ENCODE results near the gene MEA1. TPM values are rescaled to one million over a fixed set of nuclear protein-coding genes. Genes with fewer than 3 reads are reported as not detected.

Gene MEA1
- total RNA-seq, 4 donors from 2014 or later: 25.0 to 33.5 (median 25.9) TPM

DNA sequence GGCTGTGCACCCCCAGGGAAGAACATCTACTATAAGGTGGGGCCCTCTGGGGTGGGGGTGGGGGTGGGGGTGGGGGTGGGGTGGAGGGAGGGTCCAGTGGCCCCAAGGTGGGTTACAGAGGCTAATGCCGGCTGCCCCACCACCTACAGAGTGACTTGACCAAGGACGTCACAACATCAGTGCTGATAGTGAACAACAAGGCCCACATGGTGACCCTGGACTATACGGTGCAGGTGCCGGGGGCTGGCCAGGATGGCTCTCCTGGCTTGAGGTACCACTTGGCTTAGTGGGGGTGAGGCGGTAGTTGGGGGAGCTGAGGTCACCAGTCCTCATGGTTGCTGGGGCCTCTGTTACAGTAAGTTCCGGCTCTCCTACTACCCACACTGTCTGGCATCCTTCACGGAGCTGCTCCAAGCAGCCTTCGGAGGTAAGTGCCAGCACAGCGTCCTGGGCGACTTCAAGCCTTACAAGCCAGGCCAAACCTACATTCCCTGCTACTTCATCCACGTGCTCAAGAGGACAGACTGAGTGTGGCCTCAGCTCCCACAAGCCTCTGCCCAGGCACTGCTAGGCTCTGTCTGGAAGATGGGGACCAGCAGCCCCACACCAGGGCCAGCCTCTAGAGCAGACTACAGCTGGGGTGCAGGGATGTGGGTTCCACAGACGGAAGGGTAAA is 50.4 kb downstream of the MEA1 start:
- H3K36me3 ChIP-seq: peaks cover 0 to 33% of the 10 kb centered on the region in 2 donors
- no peaks in the 10 kb centered on the region for H3K27me3 ChIP-seq
- ATAC-seq (no peak), DNase-seq (no peak)
- TF ChIP-seq POLR2A (IDR thresholded peaks at IDR 0.05): no peak
- no peak for TF ChIP-seq CTCF (IDR thresholded peaks at IDR 0.05 in 4 of 5, conservative IDR thresholded peaks at IDR 0.05 in 1 of 5)
- peaks cover 7 to 11% of the 10 kb centered on the region in 2 donors for H3K4me1 ChIP-seq
- H3K27ac ChIP-seq: no peak overlapping the region
- intact Hi-C loops (cut with DNase I; ENCODE audit: low total_unique reads): no loop called here
- no peaks in the 10 kb centered on the region for H3K9me3 ChIP-seq
- H3K4me3 ChIP-seq: no peak overlapping the region
- in situ Hi-C loops (cut with MboI; ENCODE audit: low sequenced_read_pairs in 4 of 4): no loop called here

DNA sequence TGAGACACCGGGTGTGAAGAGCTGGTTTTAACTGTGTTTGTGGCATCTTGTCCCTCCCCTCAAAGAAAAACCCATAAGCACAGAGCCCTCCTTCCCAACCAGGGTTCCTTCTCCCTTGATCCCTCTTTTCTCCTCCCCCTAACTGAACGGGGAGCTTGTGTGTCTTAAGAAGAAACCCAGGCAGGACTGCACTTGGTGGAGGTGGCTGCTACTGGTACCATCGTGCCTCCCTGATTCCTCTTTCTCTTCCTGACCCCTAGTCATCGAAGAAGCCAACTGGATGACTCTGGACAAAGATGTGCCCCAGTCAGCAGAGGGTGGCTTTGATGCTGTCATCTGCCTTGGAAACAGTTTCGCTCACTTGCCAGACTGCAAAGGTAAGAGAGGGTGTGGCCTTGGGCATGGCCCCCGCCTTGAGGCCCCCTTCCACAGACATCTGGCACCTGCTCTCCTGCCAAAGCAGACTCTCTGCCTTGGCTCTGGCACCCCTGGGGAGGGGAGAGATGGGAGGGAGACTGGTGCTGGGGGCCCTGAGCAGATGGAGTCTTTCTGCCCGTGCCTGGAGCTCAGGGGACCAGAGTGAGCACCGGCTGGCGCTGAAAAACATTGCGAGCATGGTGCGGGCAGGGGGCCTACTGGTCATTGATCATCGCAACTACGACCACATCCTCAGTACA is 51.1 kb downstream of the MEA1 start:
- ATAC-seq: no peak
- no peak for DNase-seq
- Histone ChIP-seq H3K36me3 (peaks cover 0 to 33% of the 10 kb centered on the region in 2 donors), H3K27ac (no peak overlapping the region), H3K9me3 (no peaks in the 10 kb centered on the region), H3K4me3 (no peak overlapping the region), H3K27me3 (no peaks in the 10 kb centered on the region), H3K4me1 (peaks cover 7 to 11% of the 10 kb centered on the region in 2 donors)
- intact Hi-C loops (cut with DNase I; ENCODE audit: low total_unique reads): no loop called here
- in situ Hi-C loops (cut with MboI; ENCODE audit: low sequenced_read_pairs in 4 of 4): no loop called here
- TF ChIP-seq CTCF (IDR thresholded peaks at IDR 0.05 in 4 of 5, conservative IDR thresholded peaks at IDR 0.05 in 1 of 5) (no peak), POLR2A (IDR thresholded peaks at IDR 0.05) (no peak)

DNA sequence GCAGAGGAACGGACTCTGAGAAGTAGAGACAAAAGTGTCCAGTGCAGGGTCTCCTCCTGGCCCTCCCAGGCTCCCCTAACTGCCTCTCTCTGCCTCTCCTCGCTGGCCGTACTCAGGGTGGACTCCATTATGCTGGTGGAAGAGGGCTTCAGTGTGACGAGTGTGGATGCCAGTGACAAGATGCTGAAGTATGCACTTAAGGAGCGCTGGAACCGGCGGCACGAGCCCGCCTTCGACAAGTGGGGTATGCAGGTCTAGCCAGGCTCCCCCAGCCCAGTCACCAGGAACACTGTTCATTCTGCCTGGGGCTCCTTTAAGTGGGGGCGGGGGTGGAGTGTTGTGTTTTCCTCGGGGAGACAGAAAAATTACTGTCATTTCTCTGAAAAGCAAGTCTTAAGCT is 51.6 kb downstream of the MEA1 start:
- peaks cover 0 to 33% of the 10 kb centered on the region in 2 donors for H3K36me3 ChIP-seq
- DNase-seq: no peak
- peaks cover 7 to 11% of the 10 kb centered on the region in 2 donors for H3K4me1 ChIP-seq
- intact Hi-C loops (cut with DNase I; ENCODE audit: low total_unique reads): no loop called here
- H3K9me3 ChIP-seq: no peaks in the 10 kb centered on the region
- TF ChIP-seq POLR2A (IDR thresholded peaks at IDR 0.05): no peak
- no peak for TF ChIP-seq CTCF (IDR thresholded peaks at IDR 0.05 in 4 of 5, conservative IDR thresholded peaks at IDR 0.05 in 1 of 5)
- ATAC-seq: no peak
- in situ Hi-C loops (cut with MboI; ENCODE audit: low sequenced_read_pairs in 4 of 4): no loop called here
- no peaks in the 10 kb centered on the region for H3K27me3 ChIP-seq
- no peak overlapping the region for H3K4me3 ChIP-seq
- no peak overlapping the region for H3K27ac ChIP-seq

Other genes starting within 250 kb of the MEA1 start
- gene BICRAL, start 231.9 kb downstream of the MEA1 start, total RNA-seq: 10 to 100 TPM in 2 of 4 donors, 1 to 10 TPM in 2; 7.9 to 10.2 (median 9.7) TPM
- 10 to 100 TPM; 59.6 to 87.1 (median 65.2) TPM for gene RPL7L1, start 134.3 kb downstream of the MEA1 start, total RNA-seq
- gene PTCRA, start 97.9 kb downstream of the MEA1 start, total RNA-seq: not detected
- 10 to 100 TPM in 2 of 4 donors, 1 to 10 TPM in 2; 7.1 to 13.5 (median 9.3) TPM for gene CNPY3, start 84.5 kb downstream of the MEA1 start, total RNA-seq
- 1 to 10 TPM in 1 of 4 donors, under 1 TPM in 2, not detected in 1; 0.42 to 1.1 (median 0.61) TPM for gene GNMT, start 53.2 kb downstream of the MEA1 start, total RNA-seq
- gene PEX6, start 34.8 kb downstream of the MEA1 start, total RNA-seq: 10 to 100 TPM in 2 of 4 donors, 1 to 10 TPM in 2; 7.4 to 45.1 (median 12.6) TPM
- gene PPP2R5D, start 29.4 kb downstream of the MEA1 start, total RNA-seq: 10 to 100 TPM; 44.3 to 68.2 (median 52.6) TPM
- 100 to 1,000 TPM in 2 of 4 donors, 10 to 100 TPM in 2; 66.5 to 164 (median 119) TPM for gene KLHDC3, start 303 bp upstream of the MEA1 start, total RNA-seq
- gene RRP36, start 7.7 kb upstream of the MEA1 start, total RNA-seq: 10 to 100 TPM; 37.7 to 64.3 (median 51.0) TPM
- 10 to 100 TPM; 11.9 to 21.3 (median 15.4) TPM for gene CUL7, start 39.9 kb upstream of the MEA1 start, total RNA-seq
- 10 to 100 TPM; 34.1 to 64.9 (median 41.1) TPM for gene MRPL2, start 45.5 kb upstream of the MEA1 start, total RNA-seq
- 10 to 100 TPM; 12.2 to 19.3 (median 14.6) TPM for gene KLC4, start 45.7 kb upstream of the MEA1 start, total RNA-seq
- under 1 TPM; 0.15 to 0.64 (median 0.24) TPM for gene PTK7, start 62.4 kb upstream of the MEA1 start, total RNA-seq
- 10 to 100 TPM; 35.2 to 54.7 (median 44.9) TPM for gene SRF, start 157.3 kb upstream of the MEA1 start, total RNA-seq
- 10 to 100 TPM in 1 of 4 donors, 1 to 10 TPM in 3; 5.3 to 20.1 (median 7.1) TPM for gene CUL9, start 168.2 kb upstream of the MEA1 start, total RNA-seq
- 10 to 100 TPM; 42.3 to 87.6 (median 69.2) TPM for gene DNPH1, start 215.5 kb upstream of the MEA1 start, total RNA-seq
- gene TTBK1, start 229.5 kb upstream of the MEA1 start, total RNA-seq: under 1 TPM in 1 of 4 donors, not detected in 3; 0.04 TPM